GM23338 (cell line): ENCODE measurements around the gene DRAM1. TPM values are rescaled to one million over a fixed set of nuclear protein-coding genes. Genes with fewer than 3 reads are reported as not detected.

Experiments
- ATAC-seq: fragments of 200-7000 bp; cut with Tn5 transposase; 3 replicates; pipeline ENCODE4 v1.9.1; 2020
- DNase-seq: peaks from one replicate; pipeline ENCODE4 v3.0.0-alpha.2; 2015; ENCODE audit warnings: low spot score
- H2AFZ ChIP-seq: fragments of 200-600 bp; sonication (generic); 2 replicates; pipeline ENCODE4 v1.8.0; 2016; ENCODE audit warnings: antibody characterized with exemption, mild to moderate bottlenecking, moderate library complexity
- H3F3A ChIP-seq: fragments of 200-600 bp; sonication (generic); replicated peaks from 2 replicates; pipeline ENCODE4 v1.8.0; 2017; ENCODE audit warnings: antibody characterized with exemption, mixed run types, low read depth
- H3K27ac ChIP-seq: fragments of 200-600 bp; sonication (generic); 2 replicates; pipeline ENCODE4 v1.6.1; 2016; ENCODE audit warnings: low read depth
- H3K27me3 ChIP-seq: fragments of 200-600 bp; sonication (generic); 2 replicates; pipeline ENCODE4 v1.8.0; 2016; ENCODE audit warnings: mild to moderate bottlenecking, mixed run types, moderate library complexity; ENCODE audit not compliant: insufficient read depth
- H3K36me3 ChIP-seq: fragments of 200-600 bp; sonication (generic); 2 replicates; pipeline ENCODE4 v1.8.0; 2016; ENCODE audit warnings: mild to moderate bottlenecking; ENCODE audit not compliant: insufficient read depth
- H3K4me1 ChIP-seq: fragments of 200-600 bp; sonication (generic); 2 replicates; pipeline ENCODE4 v1.8.0; 2016; ENCODE audit warnings: mild to moderate bottlenecking, moderate library complexity; ENCODE audit not compliant: insufficient read depth
- H3K4me2 ChIP-seq: fragments of 200-600 bp; sonication (generic); 2 replicates; pipeline ENCODE4 v1.7.1; 2017; ENCODE audit warnings: mixed run types
- H3K4me3 ChIP-seq: fragments of 200-600 bp; sonication (generic); 2 replicates; pipeline ENCODE4 v1.6.1; 2016; ENCODE audit warnings: mixed run types
- H3K79me2 ChIP-seq: fragments of 200-600 bp; sonication (generic); replicated peaks from 2 replicates; pipeline ENCODE4 v1.8.0; 2017; ENCODE audit warnings: mild to moderate bottlenecking; ENCODE audit not compliant: insufficient read depth
- H3K9me2 ChIP-seq: fragments of 200-600 bp; sonication (generic); 2 replicates; pipeline ENCODE4 v1.8.0; 2017; ENCODE audit not compliant: insufficient read depth
- H4K20me1 ChIP-seq: fragments of 200-600 bp; sonication (generic); replicated peaks from 2 replicates; pipeline ENCODE4 v1.8.0; 2017; ENCODE audit warnings: mild to moderate bottlenecking; ENCODE audit not compliant: insufficient read depth
- H3K27ac Mint-ChIP-seq: 2 replicates; pipeline ENCODE4 v1.8.0; 2020; ENCODE audit warnings: inconsistent platforms, mild to moderate bottlenecking, moderate library complexity, mixed read lengths
- H3K27me3 Mint-ChIP-seq: 3 replicates; pipeline ENCODE4 v1.8.0; 2022; ENCODE audit warnings: low read depth, mild to moderate bottlenecking, moderate library complexity, mixed read lengths, inconsistent platforms; ENCODE audit not compliant: insufficient read depth, poor library complexity
- H3K36me3 Mint-ChIP-seq: 3 replicates; pipeline ENCODE4 v1.8.0; 2021; ENCODE audit warnings: low read depth, mild to moderate bottlenecking, inconsistent platforms, moderate library complexity, mixed read lengths
- H3K4me1 Mint-ChIP-seq: 3 replicates; pipeline ENCODE4 v1.8.0; 2020; ENCODE audit warnings: mild to moderate bottlenecking, inconsistent platforms, mixed read lengths
- H3K4me3 Mint-ChIP-seq: 3 replicates; pipeline ENCODE4 v1.8.0; 2021; ENCODE audit warnings: moderate library complexity, mild to moderate bottlenecking, inconsistent platforms, mixed read lengths
- H3K9me3 Mint-ChIP-seq: 3 replicates; pipeline ENCODE4 v1.8.0; 2020; ENCODE audit warnings: moderate library complexity, mild to moderate bottlenecking, inconsistent platforms, mixed read lengths
- CREB1 ChIP-seq: fragments of 250-450 bp; sonication (Bioruptor Pico); IDR thresholded peaks from 2 replicates; pipeline ENCODE4 v1.5.0; 2020; ENCODE audit warnings: low read depth, mild to moderate bottlenecking, moderate library complexity
- CTCF ChIP-seq, 2 experiments: fragments of 200-600 bp in 1 of 2; sonication (generic) in 1 of 2; conservative IDR thresholded peaks; 2 replicates each; pipeline versions ENCODE4 v1.5.1 to v1.6.1; 2016 to 2017; ENCODE audit warnings: antibody characterized with exemption in 2 of 2, low read depth in 2 of 2, mild to moderate bottlenecking in 2 of 2, moderate library complexity in 1 of 2
- EZH2phosphoT487 ChIP-seq: fragments of 200-600 bp; sonication (generic); IDR thresholded peaks from one replicate; pipeline ENCODE4 v1.8.1; 2018; ENCODE audit warnings: antibody characterized with exemption; ENCODE audit not compliant: unreplicated experiment
- POLR2AphosphoS5 ChIP-seq: IDR thresholded peaks from 2 replicates; pipeline ENCODE4 v1.6.1; 2016; ENCODE audit warnings: antibody characterized with exemption, low read depth
- REST ChIP-seq: IDR thresholded peaks from one replicate; pipeline ENCODE4 v1.6.1; 2018; ENCODE audit warnings: antibody characterized with exemption; ENCODE audit not compliant: unreplicated experiment
- STAT1 ChIP-seq: IDR thresholded peaks from one replicate; pipeline ENCODE4 v1.6.1; 2016; ENCODE audit warnings: antibody characterized with exemption; ENCODE audit not compliant: unreplicated experiment
- ZNF114 ChIP-seq: fragments of 250-450 bp; sonication (Bioruptor Pico); IDR thresholded peaks from 2 replicates; pipeline ENCODE4 v1.5.0; 2020; ENCODE audit warnings: mild to moderate bottlenecking, moderate library complexity
- ZNF331 ChIP-seq: fragments of 250-450 bp; sonication (Bioruptor Pico); IDR thresholded peaks from 2 replicates; pipeline ENCODE4 v1.5.0; 2020; ENCODE audit warnings: low read depth, mild to moderate bottlenecking, moderate library complexity
- ZNF462 ChIP-seq: fragments of 250-450 bp; sonication (Bioruptor Pico); IDR thresholded peaks from 2 replicates; pipeline ENCODE4 v1.5.0; 2020; ENCODE audit warnings: mild to moderate bottlenecking, moderate library complexity
- polyA plus RNA-seq: library from polyadenylated mRNA; unstranded; fragments of >200 nt; fragmentation: Nextera tagmentation; extraction: Ambion mirVana; gene quantifications from 2 replicates; pipeline ENCODE4 v1.2.1, GENCODE V29; 2016
- total RNA-seq: library from RNA; depleted of rRNA; stranded (reverse); fragments of >200 nt; shearing (Covaris generic); gene quantifications from 2 replicates; pipeline ENCODE4 v1.2.3, GENCODE V29; 2014

DRAM1 gene
- total and polyA plus RNA-seq, 2 experiments from 2014 or later, result 5.7 to 8.5 TPM

- peaks cover 11% of the 10 kb centered on the region; the same call in 1 of the 3 replicates for H3K9me3 Mint-ChIP-seq
- DNase-seq (no peak), ATAC-seq (no peak)
- Histone ChIP-seq H3K27me3 (no peaks in the 10 kb centered on the region), H2AFZ (no peak overlapping the region), H3K79me2 (no peaks in the 10 kb centered on the region), H3K36me3 (no peaks in the 10 kb centered on the region), H3K4me3 (no peak overlapping the region), H3K4me1 (no peaks in the 10 kb centered on the region), H3K9me2 (no peaks in the 10 kb centered on the region), H3F3A (no peaks in the 10 kb centered on the region), H3K27ac (no peak overlapping the region), H3K4me2 (no peak overlapping the region), H4K20me1 (no peaks in the 10 kb centered on the region)
- H3K4me3 Mint-ChIP-seq, result no peak overlapping the region
- no peaks in the 10 kb centered on the region for H3K27me3 Mint-ChIP-seq
- no peaks in the 10 kb centered on the region for H3K4me1 Mint-ChIP-seq
- no peak for TF ChIP-seq STAT1
- no peak for TF ChIP-seq REST
- TF ChIP-seq CTCF (conservative IDR thresholded peaks at IDR 0.05; ENCODE audit: low read depth in 2 of 2), result no peak
- no peak for TF ChIP-seq CREB1
- TF ChIP-seq ZNF331 (CRISPR knock-in tag), result no peak
- TF ChIP-seq ZNF114, result no peak
- no peak for TF ChIP-seq EZH2phosphoT487
- TF ChIP-seq POLR2AphosphoS5, result no peak
- TF ChIP-seq ZNF462 (CRISPR knock-in tag), result no peak
- H3K27ac Mint-ChIP-seq, result no peak overlapping the region
- H3K36me3 Mint-ChIP-seq, result no peaks in the 10 kb centered on the region
Measured at GRCh38 chr12:101927999-101928398, 50.6 kb downstream of the DRAM1 start.
